GM12878 (cell line): ENCODE data around the gene FRMD5.

Source experiments
- BRCA1 ChIP-seq: IDR thresholded peaks from 2 replicates; pipeline ENCODE4 v1.6.1; 2011; ENCODE audit warnings: low read depth, low read length, improper control_type of control experiment
- EP300 ChIP-seq, 2 experiments: fragments of 150-350 bp in 1 of 2; IDR thresholded peaks; 2 replicates each; pipeline ENCODE4 v1.6.1; 2011 to 2012; ENCODE audit warnings: low read depth in 2 of 2, low read length in 2 of 2, borderline replicate concordance in 1 of 2, improper control_type of control experiment in 1 of 2, inconsistent platforms in 1 of 2; ENCODE audit not compliant: control insufficient read depth in 1 of 2
- FOS ChIP-seq: IDR thresholded peaks from 3 replicates; pipeline ENCODE4 v1.6.1; 2011; ENCODE audit warnings: borderline replicate concordance; ENCODE audit not compliant: insufficient read length; ENCODE audit errors: extremely low read depth
- HCFC1 ChIP-seq: fragments of 150-350 bp; IDR thresholded peaks from 2 replicates; pipeline ENCODE4 v1.6.1; 2014; ENCODE audit warnings: low read length
- NFYB ChIP-seq: IDR thresholded peaks from 2 replicates; pipeline ENCODE4 v1.6.1; 2011; ENCODE audit warnings: low read depth, mild to moderate bottlenecking, low read length, improper control_type of control experiment, moderate library complexity; ENCODE audit not compliant: insufficient read depth
- WRNIP1 ChIP-seq: IDR thresholded peaks from 2 replicates; pipeline ENCODE4 v1.6.1; 2011; ENCODE audit warnings: low read depth, low read length, improper control_type of control experiment, borderline replicate concordance
- TF ChIP-seq, protein P1 (sequence below), 3 experiments: IDR thresholded peaks in 2 of 3; conservative IDR thresholded peaks in 1 of 3; 2 replicates each; pipeline ENCODE4 v1.5.1; 2011; ENCODE audit warnings: low read depth in 3 of 3, low read length in 3 of 3, mild to moderate bottlenecking in 3 of 3, control low read depth in 2 of 3, moderate library complexity in 2 of 3, inconsistent platforms in 1 of 3, mixed read lengths in 1 of 3; ENCODE audit not compliant: control insufficient read depth in 2 of 3, insufficient read depth in 1 of 3; ENCODE audit errors: extremely low read depth in 1 of 3

DNA sequence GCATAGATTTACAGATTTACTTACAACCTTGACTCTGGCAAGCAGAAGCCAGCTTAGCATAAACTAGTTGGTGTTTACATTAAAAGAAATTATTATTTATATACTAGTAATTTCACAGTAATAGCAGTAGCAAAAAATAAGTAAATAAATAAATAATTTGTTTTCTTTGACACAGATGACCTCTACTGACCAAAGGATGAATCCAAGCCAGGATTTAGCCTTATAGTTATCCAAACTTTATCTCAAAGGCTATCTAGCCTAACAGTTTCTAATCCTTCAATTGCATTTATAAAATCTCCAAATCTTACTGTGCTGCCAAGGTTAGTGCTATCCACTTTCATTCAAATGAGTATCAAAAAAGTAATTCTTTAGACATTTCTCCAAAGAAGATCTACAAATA is 64.3 kb downstream of the FRMD5 start:
- TF ChIP-seq, protein P1, sequence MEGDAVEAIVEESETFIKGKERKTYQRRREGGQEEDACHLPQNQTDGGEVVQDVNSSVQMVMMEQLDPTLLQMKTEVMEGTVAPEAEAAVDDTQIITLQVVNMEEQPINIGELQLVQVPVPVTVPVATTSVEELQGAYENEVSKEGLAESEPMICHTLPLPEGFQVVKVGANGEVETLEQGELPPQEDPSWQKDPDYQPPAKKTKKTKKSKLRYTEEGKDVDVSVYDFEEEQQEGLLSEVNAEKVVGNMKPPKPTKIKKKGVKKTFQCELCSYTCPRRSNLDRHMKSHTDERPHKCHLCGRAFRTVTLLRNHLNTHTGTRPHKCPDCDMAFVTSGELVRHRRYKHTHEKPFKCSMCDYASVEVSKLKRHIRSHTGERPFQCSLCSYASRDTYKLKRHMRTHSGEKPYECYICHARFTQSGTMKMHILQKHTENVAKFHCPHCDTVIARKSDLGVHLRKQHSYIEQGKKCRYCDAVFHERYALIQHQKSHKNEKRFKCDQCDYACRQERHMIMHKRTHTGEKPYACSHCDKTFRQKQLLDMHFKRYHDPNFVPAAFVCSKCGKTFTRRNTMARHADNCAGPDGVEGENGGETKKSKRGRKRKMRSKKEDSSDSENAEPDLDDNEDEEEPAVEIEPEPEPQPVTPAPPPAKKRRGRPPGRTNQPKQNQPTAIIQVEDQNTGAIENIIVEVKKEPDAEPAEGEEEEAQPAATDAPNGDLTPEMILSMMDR (IDR thresholded peaks at IDR 0.05 in 2 of 3, conservative IDR thresholded peaks at IDR 0.05 in 1 of 3; ENCODE audit: control insufficient read depth in 2 of 3, extremely low read depth in 1 of 3, insufficient read depth in 1 of 3, low read depth in 3 of 3, low read length in 3 of 3) = no peak
- TF ChIP-seq WRNIP1 = no peak
- no peak for TF ChIP-seq HCFC1
- TF ChIP-seq EP300 (IDR thresholded peaks at IDR 0.05; ENCODE audit: borderline replicate concordance in 1 of 2, control insufficient read depth in 1 of 2, low read depth in 2 of 2, low read length in 2 of 2) = no peak
- no peak for TF ChIP-seq NFYB
- no peak for TF ChIP-seq FOS
- no peak for TF ChIP-seq BRCA1
